Transverse colon (tissue), 4 donors: Measurements from ENCODE around the gene JPH3. TPM values are rescaled to one million over a fixed set of nuclear protein-coding genes. Genes with fewer than 3 reads are reported as not detected.

Experiments
- DNase-seq: peaks from one replicate; pipeline ENCODE4 v3.0.0-alpha.2; 2019
- H3K27ac ChIP-seq, 4 donors: fragments of 200-600 bp; sonication (generic); 2 replicates each; pipeline ENCODE4 v1.5.1; 2016 to 2018; ENCODE audit warnings: inconsistent platforms in 4 of 4
- H3K27me3 ChIP-seq: fragments of 200-600 bp; sonication (generic); 2 replicates; pipeline ENCODE4 v1.5.1; 2017; ENCODE audit warnings: inconsistent platforms
- H3K36me3 ChIP-seq, 4 donors: fragments of 200-600 bp; sonication (generic); 2 replicates each; pipeline ENCODE4 v1.5.1; 2017 to 2019; ENCODE audit warnings: inconsistent platforms in 4 of 4
- H3K4me1 ChIP-seq, 4 donors: fragments of 200-600 bp; sonication (generic); 2 replicates each; pipeline ENCODE4 v1.5.1; 2017 to 2020; ENCODE audit warnings: inconsistent platforms in 4 of 4
- H3K4me3 ChIP-seq, 4 donors: fragments of 200-600 bp; sonication (generic); 1 replicate in 1 of 4; 2 replicates in 3 of 4; pipeline versions ENCODE4 v1.5.1 to v1.6.1; 2017 to 2019; ENCODE audit warnings: inconsistent platforms in 4 of 4
- H3K9me3 ChIP-seq, 2 donors: fragments of 200-600 bp; sonication (generic); 2 replicates each; pipeline ENCODE4 v1.5.1; 2017 to 2019; ENCODE audit warnings: inconsistent platforms in 2 of 2
- EP300 ChIP-seq: sonication (generic); formaldehyde crosslinking; IDR thresholded peaks from one replicate; pipeline ENCODE4 v1.6.1; 2017; ENCODE audit warnings: antibody characterized with exemption, low read depth
- POLR2A ChIP-seq: fragments of 450-650 bp; IDR thresholded peaks from one replicate; pipeline ENCODE4 v1.6.1; 2016; ENCODE audit warnings: antibody characterized with exemption, mild to moderate bottlenecking, moderate library complexity
- POLR2AphosphoS5 ChIP-seq, 3 donors: sonication (generic); formaldehyde crosslinking; IDR thresholded peaks; one replicate each; pipeline ENCODE4 v1.6.1; 2016; ENCODE audit warnings: antibody characterized with exemption in 3 of 3
- WGBS, 2 donors: methylation state at CpG; one replicate each; pipeline ENCODE4 v1.1.5; 2018; ENCODE audit warnings: low coverage in 1 of 2; 5-methylcytosine and 5-hydroxymethylcytosine counted together
- in situ Hi-C, 4 donors: fragments of 200-750 bp; cut with MboI; loops; one replicate each; pipeline versions ENCODE4 v1.15.0 to v1.15.1; 2017; ENCODE audit warnings: low sequenced_read_pairs in 3 of 4, low pct_ligation_motif_present in 1 of 4, low pct_unique_long_range_greater_than_20kb in 1 of 4
- intact Hi-C: fragments of 100-400 bp; cut with DNase I; formaldehyde crosslinking; loops from one replicate; pipeline ENCODE4 v1.15.1; 2023; ENCODE audit warnings: low total_unique reads
- total RNA-seq, 4 donors: library from RNA; depleted of rRNA; stranded (reverse); fragments of >200 nt; gene quantifications; one replicate each; pipeline ENCODE4 v1.1.0, GENCODE V29; 2016
- TF ChIP-seq, protein P1 (sequence below), 5 experiments: fragments of 200-600 bp in 3 of 5; fragments of 450-650 bp in 2 of 5; sonication (generic) in 3 of 5; IDR thresholded peaks; 1 replicate in 2 of 5; 2 replicates in 3 of 5; pipeline ENCODE4 v1.5.1; 2016 to 2017; ENCODE audit warnings: antibody characterized with exemption in 5 of 5, inconsistent platforms in 3 of 5, mild to moderate bottlenecking in 2 of 5, moderate library complexity in 1 of 5

The JPH3 gene
- total RNA-seq, 4 donors from 2014 or later = 0.32 to 5.2 (median 0.41) TPM; not detected in 1

DNA sequence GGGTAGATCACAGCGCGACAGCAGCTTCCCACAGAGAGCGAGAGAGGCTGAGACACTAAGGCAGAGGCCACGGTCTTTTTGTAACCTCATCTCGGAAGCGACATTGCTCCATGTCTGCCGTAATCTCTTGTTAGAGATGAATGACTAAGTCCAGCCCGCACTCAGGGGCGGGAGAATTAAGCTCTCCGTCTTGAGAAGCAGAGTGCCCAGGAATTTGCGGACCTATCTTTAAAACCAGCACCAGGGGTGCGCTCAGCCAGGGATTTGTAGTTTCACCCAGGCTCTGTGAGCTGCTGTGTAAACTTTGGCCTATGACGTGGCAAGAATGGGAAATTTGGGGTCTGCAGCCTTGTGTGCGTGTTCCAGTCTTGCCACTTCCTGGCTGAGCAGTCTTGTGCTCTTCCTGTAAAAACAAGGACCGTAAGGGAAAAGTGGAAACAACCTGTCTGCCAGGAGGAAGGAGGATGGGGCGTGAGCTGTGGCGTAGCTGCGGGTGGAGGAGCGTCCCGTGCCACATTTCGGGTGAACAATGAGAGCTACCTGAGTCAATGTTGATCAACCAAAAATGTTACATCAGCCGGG is 16.0 kb upstream of the JPH3 start:
- in situ Hi-C loops = loop anchor here in 1 of 4 donors (10.0 kb wide), 1 partner anchor 189 kb away; no protein-coding TSS in a partner anchor

DNA sequence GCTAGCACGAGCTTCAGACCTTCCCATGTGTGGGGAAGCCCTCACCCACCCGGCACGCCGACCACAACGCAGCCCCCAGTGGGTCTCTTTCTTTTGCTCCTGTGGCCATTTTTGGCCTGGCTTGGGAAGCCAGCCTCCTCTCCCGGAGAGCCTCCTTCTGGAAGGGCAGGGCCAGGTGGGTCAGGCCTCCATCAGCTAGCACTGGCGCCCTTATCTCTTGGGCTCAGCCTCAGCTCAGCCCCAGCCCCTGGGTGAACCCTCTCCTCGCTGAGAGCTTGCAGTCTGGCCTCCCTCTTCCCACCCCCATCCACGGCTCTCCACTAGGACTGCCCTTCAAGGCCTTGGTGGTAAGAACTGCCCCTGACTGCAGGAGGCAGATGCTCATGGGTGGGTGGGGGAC is 14.7 kb upstream of the JPH3 start:
- 75% methylated on average over 9 of the region's 9 CpGs; no CpG with 5 or more reads in 1 of the 2 donors for WGBS, 2 donors
- no peak for DNase-seq
- intact Hi-C loops (no loop called here), in situ Hi-C loops (loop anchor here in 1 of 4 donors (10.0 kb wide), 1 partner anchor 187 kb away; no protein-coding TSS in a partner anchor)
- TF ChIP-seq POLR2AphosphoS5 (IDR thresholded peaks at IDR 0.05) (no peak), EP300 (no peak), POLR2A (no peak)
- TF ChIP-seq, protein P1, sequence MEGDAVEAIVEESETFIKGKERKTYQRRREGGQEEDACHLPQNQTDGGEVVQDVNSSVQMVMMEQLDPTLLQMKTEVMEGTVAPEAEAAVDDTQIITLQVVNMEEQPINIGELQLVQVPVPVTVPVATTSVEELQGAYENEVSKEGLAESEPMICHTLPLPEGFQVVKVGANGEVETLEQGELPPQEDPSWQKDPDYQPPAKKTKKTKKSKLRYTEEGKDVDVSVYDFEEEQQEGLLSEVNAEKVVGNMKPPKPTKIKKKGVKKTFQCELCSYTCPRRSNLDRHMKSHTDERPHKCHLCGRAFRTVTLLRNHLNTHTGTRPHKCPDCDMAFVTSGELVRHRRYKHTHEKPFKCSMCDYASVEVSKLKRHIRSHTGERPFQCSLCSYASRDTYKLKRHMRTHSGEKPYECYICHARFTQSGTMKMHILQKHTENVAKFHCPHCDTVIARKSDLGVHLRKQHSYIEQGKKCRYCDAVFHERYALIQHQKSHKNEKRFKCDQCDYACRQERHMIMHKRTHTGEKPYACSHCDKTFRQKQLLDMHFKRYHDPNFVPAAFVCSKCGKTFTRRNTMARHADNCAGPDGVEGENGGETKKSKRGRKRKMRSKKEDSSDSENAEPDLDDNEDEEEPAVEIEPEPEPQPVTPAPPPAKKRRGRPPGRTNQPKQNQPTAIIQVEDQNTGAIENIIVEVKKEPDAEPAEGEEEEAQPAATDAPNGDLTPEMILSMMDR (IDR thresholded peaks at IDR 0.05) = no peak
- Histone ChIP-seq H3K27ac (no peak overlapping the region), H3K9me3 (no peaks in the 10 kb centered on the region), H3K4me3 (no peak overlapping the region), H3K4me1 (peaks cover 3 to 7% (median 3%) of the 10 kb centered on the region in 4 donors), H3K27me3 (peaks cover 49% of the 10 kb centered on the region), H3K36me3 (no peaks in the 10 kb centered on the region)

More for the DNA sequence above, 16.0 kb upstream of the JPH3 start:
- Histone ChIP-seq H3K27me3 (peaks cover 56% of the 10 kb centered on the region), H3K36me3 (no peaks in the 10 kb centered on the region), H3K9me3 (no peaks in the 10 kb centered on the region), H3K4me1 (peaks cover 6 to 18% (median 8%) of the 10 kb centered on the region in 4 donors), H3K27ac (no peak overlapping the region), H3K4me3 (no peak overlapping the region)
- no peak for DNase-seq
- 71 to 76% methylated on average over 10 to 22 of the region's 22 CpGs for WGBS, 2 donors
- intact Hi-C loops = no loop called here
- TF ChIP-seq, protein P1 (IDR thresholded peaks at IDR 0.05) = no peak
- TF ChIP-seq POLR2A (no peak), EP300 (no peak), POLR2AphosphoS5 (IDR thresholded peaks at IDR 0.05) (no peak)

DNA sequence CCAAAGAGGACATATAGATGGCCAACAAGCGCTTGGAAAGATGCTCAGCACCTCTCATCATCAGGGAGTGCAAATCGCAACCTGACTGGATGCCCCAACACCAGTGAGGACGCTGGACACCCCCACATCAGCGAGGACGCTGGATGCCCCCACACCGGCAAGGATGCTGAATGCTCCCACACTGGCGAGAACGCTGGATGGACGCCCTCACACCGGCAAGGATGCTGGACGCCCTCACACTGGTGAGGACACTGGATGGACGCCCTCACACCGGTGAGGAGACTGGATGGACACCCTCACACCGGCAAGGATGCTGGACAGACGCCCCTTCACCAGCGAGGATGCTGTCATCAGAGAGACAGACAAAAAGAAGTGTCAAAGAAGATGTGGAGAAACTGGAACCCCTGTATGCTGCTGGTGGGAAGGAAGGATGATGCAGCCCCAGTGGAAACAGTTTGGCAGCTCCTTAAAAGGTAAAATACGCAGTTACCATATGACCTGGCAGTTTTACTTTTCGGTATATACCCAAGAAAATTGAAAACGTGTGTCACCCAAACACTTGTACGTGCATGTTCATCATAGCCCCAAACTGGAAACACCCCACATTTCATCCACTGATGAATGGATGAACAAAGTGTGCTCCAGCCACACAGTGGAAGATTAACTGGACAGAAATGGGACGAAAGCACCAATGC is 10.1 kb upstream of the JPH3 start:
- in situ Hi-C loops = no loop called here

More for the DNA sequence above, 10.1 kb upstream of the JPH3 start:
- Histone ChIP-seq H3K27me3 (peaks cover 37% of the 10 kb centered on the region), H3K9me3 (no peaks in the 10 kb centered on the region), H3K4me3 (no peak overlapping the region), H3K4me1 (peaks cover 0 to 4% (median 0%) of the 10 kb centered on the region in 4 donors), H3K27ac (no peak overlapping the region), H3K36me3 (no peaks in the 10 kb centered on the region)
- no peak for TF ChIP-seq POLR2A
- TF ChIP-seq, protein P1 (IDR thresholded peaks at IDR 0.05) = no peak
- TF ChIP-seq EP300 = no peak
- TF ChIP-seq POLR2AphosphoS5 (IDR thresholded peaks at IDR 0.05) = no peak
- WGBS, 2 donors = 73 to 79% methylated on average over 8 to 21 of the region's 21 CpGs
- intact Hi-C loops = no loop called here
- DNase-seq = no peak
